CD14-positive monocyte (primary cell): ENCODE data around the gene GRK5. TPM values are rescaled to one million over a fixed set of nuclear protein-coding genes. Genes with fewer than 3 reads are reported as not detected.
"Not testable (repeated sequence)": the region's sequence is repeated elsewhere in the genome, so short reads cannot be mapped to it uniquely, and the experiment has no call there.

Source experiments
- DNase-seq, 3 donors: peaks; one replicate each; pipeline ENCODE4 v3.0.0-alpha.2; 2011 to 2022
- H2AFZ ChIP-seq: 2 replicates; pipeline ENCODE4 v1.6.0; 2012; ENCODE audit warnings: mild to moderate bottlenecking, low read depth, low read length, inconsistent platforms; ENCODE audit not compliant: insufficient read depth, poor library complexity, severe bottlenecking
- H3K27ac ChIP-seq, 2 donors: 1 replicate in 1 of 2; 2 replicates in 1 of 2; pipeline ENCODE4 v1.5.1; 2012 to 2013; ENCODE audit warnings: low read length in 2 of 2, control low read depth in 1 of 2, inconsistent platforms in 1 of 2, low read depth in 1 of 2, mild to moderate bottlenecking in 1 of 2
- H3K27me3 ChIP-seq, 2 donors: one replicate each; pipeline versions ENCODE4 v1.6.0 to v1.6.1; 2011 to 2013; ENCODE audit warnings: low read length in 2 of 2; ENCODE audit not compliant: control insufficient read depth in 2 of 2, insufficient read depth in 2 of 2
- H3K36me3 ChIP-seq, 2 donors: replicated peaks in 1 of 2; 1 replicate in 1 of 2; 2 replicates in 1 of 2; pipeline versions ENCODE4 v1.5.1 to v1.6.1; 2012 to 2013; ENCODE audit warnings: low read length in 2 of 2, control low read depth in 1 of 2, inconsistent platforms in 1 of 2, mild to moderate bottlenecking in 1 of 2; ENCODE audit not compliant: insufficient read depth in 2 of 2, control insufficient read depth in 1 of 2
- H3K4me1 ChIP-seq, 2 donors: 1 replicate in 1 of 2; 2 replicates in 1 of 2; pipeline versions ENCODE4 v1.5.1 to v1.6.1; 2012 to 2013; ENCODE audit warnings: low read length in 2 of 2, control low read depth in 1 of 2, inconsistent platforms in 1 of 2, mild to moderate bottlenecking in 1 of 2, moderate library complexity in 1 of 2; ENCODE audit not compliant: insufficient read depth in 2 of 2, control insufficient read depth in 1 of 2
- H3K4me2 ChIP-seq: replicated peaks from 2 replicates; pipeline ENCODE3; 2012; ENCODE audit warnings: low read length, moderate library complexity, mild to moderate bottlenecking; ENCODE audit not compliant: poor library complexity, severe bottlenecking; ENCODE audit errors: extremely low read depth
- H3K4me3 ChIP-seq, 3 experiments: fragments of 200-600 bp in 1 of 3; sonication (generic) in 1 of 3; replicated peaks in 1 of 3; 1 replicate in 2 of 3; 2 replicates in 1 of 3; pipeline ENCODE4 v1.5.1; 2011 to 2013; ENCODE audit warnings: low read length in 3 of 3, mild to moderate bottlenecking in 3 of 3, control low read depth in 2 of 3, low read depth in 2 of 3, inconsistent platforms in 1 of 3, moderate library complexity in 1 of 3
- H3K79me2 ChIP-seq: 2 replicates; pipeline ENCODE4 v1.6.0; 2012; ENCODE audit warnings: mild to moderate bottlenecking, control low read depth, inconsistent platforms, low read length, moderate library complexity; ENCODE audit not compliant: insufficient read depth
- H3K9ac ChIP-seq: 2 replicates; pipeline ENCODE4 v1.6.0; 2017; ENCODE audit warnings: low read length, mild to moderate bottlenecking; ENCODE audit not compliant: insufficient read depth, poor library complexity, severe bottlenecking
- H3K9me3 ChIP-seq, 2 donors: replicated peaks in 1 of 2; 1 replicate in 1 of 2; 2 replicates in 1 of 2; pipeline versions ENCODE4 v1.5.1 to v1.6.1; 2012 to 2013; ENCODE audit warnings: low read length in 2 of 2, control low read depth in 1 of 2; ENCODE audit not compliant: control insufficient read depth in 1 of 2, insufficient read depth in 1 of 2
- H4K20me1 ChIP-seq: 2 replicates; pipeline ENCODE4 v1.6.0; 2012; ENCODE audit warnings: mild to moderate bottlenecking, low read length, control low read depth, moderate library complexity; ENCODE audit not compliant: insufficient read depth
- H3K27ac Mint-ChIP-seq, 7 donors: one replicate each; pipeline ENCODE4 v1.8.0; 2020; ENCODE audit warnings: mild to moderate bottlenecking in 7 of 7, mixed read lengths in 7 of 7, moderate library complexity in 6 of 7, inconsistent platforms in 2 of 7
- H3K27me3 Mint-ChIP-seq, 3 donors: one replicate each; pipeline ENCODE4 v1.8.0; 2021 to 2022; ENCODE audit warnings: low read depth in 3 of 3, mild to moderate bottlenecking in 3 of 3, mixed read lengths in 3 of 3, moderate library complexity in 3 of 3, inconsistent platforms in 1 of 3
- H3K36me3 Mint-ChIP-seq, 2 donors: one replicate each; pipeline ENCODE4 v1.8.0; 2020; ENCODE audit warnings: mixed read lengths in 2 of 2, inconsistent platforms in 1 of 2, mild to moderate bottlenecking in 1 of 2
- H3K4me1 Mint-ChIP-seq: one replicate; pipeline ENCODE4 v1.8.0; 2020; ENCODE audit warnings: mild to moderate bottlenecking, mixed read lengths
- H3K4me3 Mint-ChIP-seq, 2 donors: one replicate each; pipeline ENCODE4 v1.8.0; 2020; ENCODE audit warnings: mild to moderate bottlenecking in 2 of 2, mixed read lengths in 2 of 2, moderate library complexity in 1 of 2
- H3K9me3 Mint-ChIP-seq, 7 donors: one replicate each; pipeline ENCODE4 v1.8.0; 2020 to 2022; ENCODE audit warnings: mixed read lengths in 7 of 7, mild to moderate bottlenecking in 6 of 7, moderate library complexity in 6 of 7, inconsistent platforms in 2 of 7
- CTCF ChIP-seq: fragments of 200-600 bp; IDR thresholded peaks from one replicate; pipeline ENCODE4 v1.8.0; 2022; ENCODE audit warnings: antibody characterized with exemption, mild to moderate bottlenecking
- WGBS: methylation state at CpG from one replicate; pipeline ENCODE4 v1.1.5; 2013; ENCODE audit warnings: missing lambda C conversion rate; ENCODE audit not compliant: insufficient coverage; 5-methylcytosine and 5-hydroxymethylcytosine counted together
- intact Hi-C, 2 donors: fragments of 100-400 bp; cut with micrococcal nuclease; formaldehyde crosslinking; loops; one replicate each; pipeline versions ENCODE4 v1.15.0 to v1.15.1; 2023
- polyA plus RNA-seq, 3 donors: library from polyadenylated mRNA; depleted of rRNA in 1 of 3; unstranded in 2 of 3; stranded (reverse) in 1 of 3; fragments of 300-500 nt in 2 of 3; fragments of >200 nt in 1 of 3; fragmentation: Illumina TruSeq in 2 of 3; gene quantifications; 1 replicate in 2 of 3; 2 replicates in 1 of 3; pipeline ENCODE4 v1.2.3, GENCODE V29; 2012 to 2021

Gene GRK5
- polyA plus RNA-seq, 3 donors = 1.2 to 6.5 (median 2.8) TPM

GRCh38 chr10:119431034-119431772, 223.8 kb downstream of the GRK5 start:
- H3K9me3 Mint-ChIP-seq = peaks cover 15 to 28% (median 24%) of the 10 kb centered on the region in 7 donors
- peaks cover 15 to 20% of the 10 kb centered on the region in 2 donors for H3K9me3 ChIP-seq
- H3K9ac ChIP-seq = no peak overlapping the region
- H3K4me3 Mint-ChIP-seq = no peak overlapping the region
- peak overlapping the region in 1 of 7 donors; percentile 50 for H3K27ac Mint-ChIP-seq
- 92% methylated on average over 16 of the region's 22 CpGs for WGBS
- H3K79me2 ChIP-seq = no peaks in the 10 kb centered on the region
- no peak overlapping the region for H2AFZ ChIP-seq
- H3K27me3 ChIP-seq = no peaks in the 10 kb centered on the region
- intact Hi-C loops = no loop called here
- no peak overlapping the region for H3K4me3 ChIP-seq
- DNase-seq = no peak
- no peak for TF ChIP-seq CTCF
- H3K4me1 ChIP-seq = no peaks in the 10 kb centered on the region
- peaks cover 3% of the 10 kb centered on the region for H3K4me1 Mint-ChIP-seq
- H3K36me3 ChIP-seq = peaks cover 13 to 42% of the 10 kb centered on the region in 2 donors
- no peak overlapping the region for H3K4me2 ChIP-seq
- no peaks in the 10 kb centered on the region for H4K20me1 ChIP-seq
- H3K27ac ChIP-seq = no peak overlapping the region
- peaks cover 0 to 1% (median 0%) of the 10 kb centered on the region in 3 donors for H3K27me3 Mint-ChIP-seq
- H3K36me3 Mint-ChIP-seq = peaks cover 34 to 44% of the 10 kb centered on the region in 2 donors

- H3K4me3 Mint-ChIP-seq = no peak overlapping the region
- peaks cover 15 to 28% (median 24%) of the 10 kb centered on the region in 7 donors for H3K9me3 Mint-ChIP-seq
- peaks cover 0 to 1% (median 0%) of the 10 kb centered on the region in 3 donors for H3K27me3 Mint-ChIP-seq
- peaks cover 3% of the 10 kb centered on the region for H3K4me1 Mint-ChIP-seq
- intact Hi-C loops = no loop called here
- H2AFZ ChIP-seq = no peak overlapping the region
- H3K4me1 ChIP-seq = no peaks in the 10 kb centered on the region
- H3K79me2 ChIP-seq = no peaks in the 10 kb centered on the region
- 100% methylated on average over 3 of the region's 3 CpGs for WGBS
- H3K27ac Mint-ChIP-seq = no peak overlapping the region
- H3K9ac ChIP-seq = no peak overlapping the region
- no peak for DNase-seq
- H4K20me1 ChIP-seq = no peaks in the 10 kb centered on the region
- TF ChIP-seq CTCF = no peak
- H3K4me3 ChIP-seq = no peak overlapping the region
- peaks cover 15 to 20% of the 10 kb centered on the region in 2 donors for H3K9me3 ChIP-seq
- no peak overlapping the region for H3K4me2 ChIP-seq
- H3K27ac ChIP-seq = no peak overlapping the region
- peaks cover 7 to 37% of the 10 kb centered on the region in 2 donors for H3K36me3 ChIP-seq
- no peaks in the 10 kb centered on the region for H3K27me3 ChIP-seq
- H3K36me3 Mint-ChIP-seq = peaks cover 34 to 44% of the 10 kb centered on the region in 2 donors
These were observed 224.4 kb downstream of the GRK5 start for GRCh38 chr10:119431773-119432135.

- H4K20me1 ChIP-seq, H3K27ac Mint-ChIP-seq, H2AFZ ChIP-seq, H3K4me1 ChIP-seq, H3K4me1 Mint-ChIP-seq, H3K27me3 Mint-ChIP-seq, intact Hi-C loops, DNase-seq, H3K27ac ChIP-seq, H3K9ac ChIP-seq, H3K79me2 ChIP-seq, H3K27me3 ChIP-seq, H3K4me3 ChIP-seq, H3K4me2 ChIP-seq, H3K4me3 Mint-ChIP-seq: not testable (repeated sequence)
- Histone ChIP-seq H3K36me3 (peaks cover 0 to 17% of the 10 kb centered on the region in 2 donors), H3K9me3 (peaks cover 15 to 28% of the 10 kb centered on the region in 2 donors)
- Mint-ChIP-seq H3K9me3 (peaks cover 20 to 43% (median 31%) of the 10 kb centered on the region in 7 donors), H3K36me3 (peaks cover 44 to 67% of the 10 kb centered on the region in 2 donors)
- WGBS = 100% methylated on average over 4 of the region's 5 CpGs
These were observed 227.6 kb downstream of the GRK5 start for GRCh38 chr10:119434942-119435341.
